Ectodermal cell (in vitro differentiated cells): ENCODE measurements around the gene RPRD1A.
"Not testable (repeated sequence)": the region's sequence is repeated elsewhere in the genome, so short reads cannot be mapped to it uniquely, and the experiment has no call there.

ENCODE experiments used
- H3K27ac ChIP-seq: 2 replicates; pipeline ENCODE4 v1.7.0; 2013; ENCODE audit warnings: mild to moderate bottlenecking, low read depth, low read length; ENCODE audit not compliant: insufficient read depth, poor library complexity, severe bottlenecking
- H3K27me3 ChIP-seq: 2 replicates; pipeline ENCODE4 v1.7.0; 2013; ENCODE audit warnings: mild to moderate bottlenecking, low read length; ENCODE audit not compliant: insufficient read depth, control insufficient read depth, poor library complexity, severe bottlenecking
- H3K36me3 ChIP-seq: one replicate; pipeline ENCODE4 v1.7.0; 2013; ENCODE audit warnings: low read length; ENCODE audit not compliant: control insufficient read depth, insufficient read depth
- H3K4me1 ChIP-seq: one replicate; pipeline ENCODE4 v1.7.0; 2013; ENCODE audit warnings: low read length; ENCODE audit not compliant: control insufficient read depth, insufficient read depth
- H3K4me3 ChIP-seq: 2 replicates; pipeline ENCODE4 v1.7.0; 2013; ENCODE audit warnings: low read depth, low read length, control low read depth; ENCODE audit not compliant: insufficient read depth
- H3K9me3 ChIP-seq: 2 replicates; pipeline ENCODE4 v1.7.0; 2013; ENCODE audit warnings: mild to moderate bottlenecking, low read length, moderate library complexity; ENCODE audit not compliant: control insufficient read depth
- whole genome bisulfite sequencing, 2 experiments: methylation state at CpG; one replicate each; pipeline ENCODE4 v1.1.7; 2013; ENCODE audit warnings: missing lambda C conversion rate in 2 of 2; 5-methylcytosine and 5-hydroxymethylcytosine counted together

Gene RPRD1A

DNA sequence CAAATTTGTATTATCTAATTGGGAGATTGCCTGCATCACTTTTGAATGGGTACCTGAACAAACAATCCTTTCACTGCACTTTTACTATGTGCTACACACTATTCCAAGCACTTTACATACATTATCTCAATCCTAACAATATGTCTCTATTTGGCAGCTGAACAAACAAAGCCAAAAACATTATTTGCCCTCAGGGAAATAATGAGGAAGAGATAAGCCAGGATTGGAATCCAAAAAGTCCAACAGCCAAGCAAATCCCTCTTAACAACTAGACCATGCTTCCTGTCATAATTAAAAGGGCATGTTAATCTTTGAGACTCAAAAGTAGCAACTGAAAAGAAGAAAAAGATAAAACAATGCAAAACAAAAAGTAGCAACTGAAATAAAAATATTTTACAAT lies 32.1 kb downstream of the RPRD1A start:
- no peaks in the 10 kb centered on the region for H3K9me3 ChIP-seq
- no peak overlapping the region for H3K4me3 ChIP-seq
- no peaks in the 10 kb centered on the region for H3K4me1 ChIP-seq
- no peak overlapping the region for H3K27ac ChIP-seq
- H3K27me3 ChIP-seq: no peaks in the 10 kb centered on the region
- peaks cover 10% of the 10 kb centered on the region for H3K36me3 ChIP-seq

DNA sequence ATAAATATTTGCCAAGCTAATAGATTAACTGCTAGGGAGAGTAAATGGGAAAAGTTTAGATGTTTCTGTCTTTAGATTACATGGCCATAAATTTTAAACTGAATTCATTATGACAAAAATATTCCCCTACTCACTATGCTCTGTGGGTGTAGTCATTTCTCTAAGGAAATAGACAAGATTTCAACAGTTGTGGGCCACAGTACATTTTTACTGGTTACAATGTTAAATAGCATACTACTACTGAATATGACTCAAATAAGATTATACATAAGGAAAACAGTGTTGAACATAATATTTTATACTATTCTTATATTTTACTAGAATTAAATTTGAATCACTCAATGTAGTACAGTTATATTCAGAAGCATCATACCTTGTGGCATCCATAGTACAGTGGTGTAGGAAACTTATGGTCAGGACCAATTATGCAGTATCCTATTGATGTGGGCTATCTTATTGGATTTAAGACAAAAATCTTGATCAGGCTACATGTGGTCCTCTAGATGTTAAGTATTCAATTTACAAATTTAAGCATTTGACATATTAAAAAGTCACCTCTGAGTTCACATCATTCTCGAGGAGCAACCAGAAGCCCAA lies 33.0 kb downstream of the RPRD1A start:
- WGBS, 2 experiments: 90 to 100% methylated on average over 1 of the region's 1 CpG
- H3K4me3 ChIP-seq: no peak overlapping the region
- H3K36me3 ChIP-seq: peaks cover 14% of the 10 kb centered on the region
- H3K27ac ChIP-seq: no peak overlapping the region
- H3K27me3 ChIP-seq: no peaks in the 10 kb centered on the region
- no peaks in the 10 kb centered on the region for H3K9me3 ChIP-seq
- no peaks in the 10 kb centered on the region for H3K4me1 ChIP-seq

DNA sequence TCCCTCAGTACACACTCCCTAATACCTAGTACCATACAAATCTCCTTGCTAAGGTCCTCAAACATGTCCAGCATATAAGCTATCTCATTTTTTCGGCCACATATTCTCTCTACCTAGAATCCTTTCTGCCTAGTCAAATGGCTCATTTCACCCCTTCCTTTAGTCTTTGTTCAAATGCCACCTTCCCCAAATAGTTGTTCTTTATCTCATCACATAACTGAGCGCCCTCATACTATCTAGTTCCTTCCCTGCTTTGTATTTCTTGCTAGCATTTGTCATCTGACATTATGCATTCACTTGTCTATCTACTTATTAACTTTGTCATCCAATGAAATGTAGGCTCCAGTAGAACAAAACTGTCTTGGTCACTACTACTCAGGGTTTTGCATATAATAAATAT lies 35.5 kb downstream of the RPRD1A start:
- no peaks in the 10 kb centered on the region for H3K9me3 ChIP-seq
- no peaks in the 10 kb centered on the region for H3K4me1 ChIP-seq
- H3K36me3 ChIP-seq: peaks cover 24% of the 10 kb centered on the region
- no peak overlapping the region for H3K4me3 ChIP-seq
- no peaks in the 10 kb centered on the region for H3K27me3 ChIP-seq
- no peak overlapping the region for H3K27ac ChIP-seq
- 91 to 95% methylated on average over 2 of the region's 2 CpGs for WGBS, 2 experiments

DNA sequence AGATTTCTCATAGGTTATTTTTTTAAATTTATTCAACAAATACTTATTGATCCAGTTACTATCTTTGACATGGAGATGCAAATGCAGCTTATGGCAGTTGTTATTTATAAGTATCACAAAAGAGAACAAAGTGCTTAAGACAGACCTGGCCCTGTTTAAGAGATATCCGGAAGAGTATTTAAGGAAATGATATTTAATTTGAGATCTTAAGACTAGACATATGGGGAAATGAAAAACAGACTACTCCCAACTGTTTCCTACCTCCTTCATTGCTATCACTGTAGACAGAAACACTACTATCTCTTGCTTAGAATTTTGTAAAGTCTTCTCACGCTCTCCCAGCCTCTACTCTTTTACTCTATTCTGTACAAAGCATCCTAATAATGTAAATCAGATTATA lies 36.0 kb downstream of the RPRD1A start:
- 98 to 100% methylated on average over 1 to 2 of the region's 2 CpGs for WGBS, 2 experiments
- no peak overlapping the region for H3K4me3 ChIP-seq
- H3K27ac ChIP-seq: no peak overlapping the region
- no peaks in the 10 kb centered on the region for H3K9me3 ChIP-seq
- H3K4me1 ChIP-seq: no peaks in the 10 kb centered on the region
- H3K27me3 ChIP-seq: no peaks in the 10 kb centered on the region
- H3K36me3 ChIP-seq: peaks cover 26% of the 10 kb centered on the region

DNA sequence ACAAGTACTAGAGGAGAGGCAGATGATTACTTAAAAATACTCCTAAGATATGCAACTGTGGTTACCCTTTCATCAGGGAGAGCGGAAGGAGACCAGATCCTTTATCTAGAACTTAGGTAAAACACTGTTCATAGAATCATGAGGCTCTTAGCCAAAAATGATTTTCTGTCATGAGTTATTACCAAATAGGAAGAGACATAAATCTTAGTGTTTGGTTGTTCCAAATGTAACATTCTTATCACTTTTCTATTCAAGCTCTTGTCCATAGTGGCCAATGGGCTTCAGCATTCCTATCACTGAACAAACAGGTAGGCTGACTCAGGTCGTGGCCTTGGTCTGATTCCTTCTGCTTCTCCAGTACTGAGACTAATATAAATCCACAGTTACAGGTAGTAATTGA lies 38.5 kb downstream of the RPRD1A start:
- Histone ChIP-seq H3K27me3 (no peaks in the 10 kb centered on the region), H3K4me3 (no peak overlapping the region), H3K27ac (no peak overlapping the region), H3K36me3 (peaks cover 33% of the 10 kb centered on the region), H3K4me1 (no peaks in the 10 kb centered on the region), H3K9me3 (no peaks in the 10 kb centered on the region)
- 94 to 100% methylated on average over 2 of the region's 2 CpGs for WGBS, 2 experiments

DNA sequence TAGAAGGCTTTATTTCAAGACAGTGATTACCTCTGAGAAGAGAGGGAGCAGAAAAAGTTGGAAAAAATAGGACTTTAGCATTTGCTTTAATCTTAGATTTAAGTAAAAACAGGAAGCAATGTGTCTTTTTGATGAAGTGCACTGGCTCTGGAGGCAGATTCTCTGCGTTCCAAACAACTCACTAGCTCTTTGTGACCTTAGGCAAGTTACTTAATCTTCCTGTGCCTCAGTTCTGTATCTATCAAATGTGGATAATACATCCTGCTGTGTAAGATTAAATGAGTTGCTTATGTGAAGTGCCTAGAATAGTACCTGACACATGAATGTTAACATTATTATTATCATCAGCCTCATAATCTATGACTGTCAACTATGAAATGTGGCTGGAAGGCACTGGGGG lies 42.3 kb downstream of the RPRD1A start:
- H3K27ac ChIP-seq: no peak overlapping the region
- H3K4me1 ChIP-seq: no peaks in the 10 kb centered on the region
- no peaks in the 10 kb centered on the region for H3K27me3 ChIP-seq
- WGBS, 2 experiments: 92 to 100% methylated on average over 1 of the region's 1 CpG
- peaks cover 25% of the 10 kb centered on the region for H3K36me3 ChIP-seq
- no peaks in the 10 kb centered on the region for H3K9me3 ChIP-seq
- no peak overlapping the region for H3K4me3 ChIP-seq

DNA sequence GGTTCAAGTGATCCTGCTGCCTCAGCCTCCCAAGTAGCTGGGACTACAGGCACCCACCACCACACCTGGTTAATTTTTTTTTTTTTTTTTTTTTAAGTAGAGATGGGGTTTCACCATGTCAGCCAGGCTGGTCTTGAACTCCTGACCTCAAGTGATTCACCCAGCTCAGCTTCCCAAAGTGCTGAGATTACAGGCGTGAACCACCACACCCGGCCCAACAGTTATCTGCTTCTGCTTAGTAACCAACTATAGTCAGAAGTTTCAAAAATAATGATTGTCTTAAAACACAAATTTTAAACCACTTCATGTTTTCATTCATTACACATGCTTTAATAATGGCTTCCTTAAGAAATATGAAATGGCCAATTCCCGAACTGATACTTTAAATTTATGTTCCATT lies 43.1 kb downstream of the RPRD1A start:
- not testable (repeated sequence) for H3K4me3 ChIP-seq, H3K4me1 ChIP-seq, H3K9me3 ChIP-seq, H3K27me3 ChIP-seq, H3K27ac ChIP-seq
- 93 to 94% methylated on average over 3 of the region's 3 CpGs for WGBS, 2 experiments
- H3K36me3 ChIP-seq: peaks cover 23% of the 10 kb centered on the region

DNA sequence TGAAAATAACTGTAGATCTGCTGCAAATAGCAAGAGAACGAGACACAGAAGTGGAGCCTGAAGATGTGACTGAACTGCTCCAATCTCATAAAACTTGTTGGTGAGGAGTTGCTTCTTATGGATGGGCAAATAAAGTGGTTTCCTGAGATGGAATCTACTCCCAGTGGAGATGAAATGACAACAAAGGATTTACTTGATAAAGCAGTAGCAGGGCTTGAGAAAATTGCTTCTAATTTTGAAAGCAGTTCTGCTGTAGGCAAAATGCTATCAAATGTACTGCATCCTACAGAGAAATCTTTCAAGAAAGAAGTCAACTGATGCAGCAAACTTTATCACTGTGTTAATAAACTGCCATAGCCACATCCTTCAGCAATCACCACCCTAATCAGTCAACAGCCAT lies 44.0 kb downstream of the RPRD1A start:
- no peaks in the 10 kb centered on the region for H3K4me1 ChIP-seq
- no peaks in the 10 kb centered on the region for H3K27me3 ChIP-seq
- H3K9me3 ChIP-seq: no peaks in the 10 kb centered on the region
- no peak overlapping the region for H3K27ac ChIP-seq
- H3K4me3 ChIP-seq: no peak overlapping the region
- WGBS, 2 experiments: 96 to 100% methylated on average over 1 of the region's 1 CpG
- peaks cover 16% of the 10 kb centered on the region for H3K36me3 ChIP-seq

DNA sequence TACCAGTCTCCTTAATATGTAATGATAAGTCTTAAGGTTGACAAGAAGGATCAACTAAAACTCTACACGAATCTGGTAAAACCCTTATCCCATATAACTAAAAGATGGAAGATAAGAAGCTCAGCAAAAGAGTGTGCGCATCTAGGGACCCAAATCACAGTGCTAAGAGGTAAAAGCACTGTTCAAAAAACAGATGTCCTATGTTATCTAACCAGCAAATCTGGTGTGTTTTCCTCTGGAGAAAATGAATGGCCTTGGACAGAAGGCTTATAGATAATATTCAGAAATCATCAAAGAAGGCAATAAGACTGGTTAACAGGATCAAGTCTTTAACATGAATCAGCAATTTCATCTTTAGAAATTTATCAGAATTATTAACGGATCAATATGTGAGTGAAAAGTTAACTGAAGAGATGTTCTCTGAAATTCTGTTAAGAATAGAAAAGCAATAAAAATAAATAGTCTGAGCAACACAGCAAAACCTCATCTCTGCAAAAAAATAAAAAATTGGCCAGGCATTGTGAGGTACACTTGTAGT lies 47.1 kb downstream of the RPRD1A start:
- H3K27me3 ChIP-seq: no peaks in the 10 kb centered on the region
- no peak overlapping the region for H3K27ac ChIP-seq
- H3K4me1 ChIP-seq: no peaks in the 10 kb centered on the region
- no peaks in the 10 kb centered on the region for H3K9me3 ChIP-seq
- WGBS, 2 experiments: 89 to 100% methylated on average over 2 of the region's 3 CpGs
- no peak overlapping the region for H3K4me3 ChIP-seq
- peaks cover 3% of the 10 kb centered on the region for H3K36me3 ChIP-seq

DNA sequence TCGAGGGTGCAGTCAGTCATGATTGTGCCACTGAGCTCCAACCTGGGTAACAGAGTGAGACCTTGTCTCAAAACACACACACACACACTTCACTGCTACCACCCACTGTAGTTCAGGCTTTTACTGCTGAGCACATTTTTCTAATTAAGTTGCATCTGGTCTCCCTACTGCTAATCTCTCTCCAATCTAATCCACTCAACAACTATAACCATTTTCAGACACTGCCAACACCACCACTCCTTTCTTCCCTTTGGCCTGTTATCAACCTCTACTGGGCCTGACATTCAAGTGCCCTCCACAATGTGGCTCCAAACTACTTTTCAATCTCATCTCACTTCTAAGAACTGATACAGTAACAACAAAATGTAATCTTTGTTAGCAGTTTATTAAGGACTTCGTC lies 50.1 kb downstream of the RPRD1A start:
- H3K27ac ChIP-seq: no peak overlapping the region
- H3K27me3 ChIP-seq: no peaks in the 10 kb centered on the region
- no peaks in the 10 kb centered on the region for H3K4me1 ChIP-seq
- WGBS, 2 experiments: 94 to 98% methylated on average over 2 of the region's 2 CpGs
- no peaks in the 10 kb centered on the region for H3K36me3 ChIP-seq
- no peaks in the 10 kb centered on the region for H3K9me3 ChIP-seq
- H3K4me3 ChIP-seq: no peak overlapping the region

DNA sequence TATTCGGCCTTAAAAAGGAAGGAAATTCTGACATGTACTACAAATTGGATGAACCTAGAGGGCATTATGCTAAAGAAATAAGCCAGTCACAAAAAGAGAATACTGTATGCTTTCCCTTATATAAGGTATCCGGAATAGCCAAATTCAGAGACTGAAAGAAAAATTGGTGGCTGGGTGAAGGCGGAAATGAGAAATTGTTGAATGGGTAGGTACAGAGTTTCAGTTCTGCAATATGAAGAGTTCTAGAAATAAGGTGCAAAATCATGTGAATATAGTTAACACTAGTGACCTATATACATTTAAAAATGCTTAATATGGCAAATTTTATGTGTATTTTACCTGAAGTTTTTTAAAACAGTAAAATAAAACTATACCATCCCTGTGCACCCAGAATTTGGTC lies 51.7 kb downstream of the RPRD1A start:
- Histone ChIP-seq H3K4me1 (no peaks in the 10 kb centered on the region), H3K27me3 (no peaks in the 10 kb centered on the region), H3K4me3 (no peak overlapping the region), H3K36me3 (no peaks in the 10 kb centered on the region), H3K9me3 (no peaks in the 10 kb centered on the region), H3K27ac (no peak overlapping the region)
- WGBS, 2 experiments: 96% methylated on average over 3 of the region's 3 CpGs
